ENCODE measurements around the gene DMPK.

GRCh38 chr19:45793178-45793564, 10.9 kb upstream of the DMPK start:
- TF ChIP-seq POLR2AphosphoS5 (IDR thresholded peaks at IDR 0.05) (no peak), EP300 (IDR thresholded peaks at IDR 0.05; ENCODE audit: low read depth) (no peak)

Measured in transverse colon (tissue), 3 donors.